Measurements from ENCODE around the gene ZNF197.

- no peak for TF ChIP-seq CTCF (IDR thresholded peaks at IDR 0.05)
- TF ChIP-seq POLR2A (IDR thresholded peaks at IDR 0.05), result no peak
Measured at GRCh38 chr3:44687898-44688297, 63.1 kb downstream of the ZNF197 start.

Data from lower leg skin (tissue), 3 donors.